ENCODE measurements around the gene ZFHX3.

The ZFHX3 gene

DNA sequence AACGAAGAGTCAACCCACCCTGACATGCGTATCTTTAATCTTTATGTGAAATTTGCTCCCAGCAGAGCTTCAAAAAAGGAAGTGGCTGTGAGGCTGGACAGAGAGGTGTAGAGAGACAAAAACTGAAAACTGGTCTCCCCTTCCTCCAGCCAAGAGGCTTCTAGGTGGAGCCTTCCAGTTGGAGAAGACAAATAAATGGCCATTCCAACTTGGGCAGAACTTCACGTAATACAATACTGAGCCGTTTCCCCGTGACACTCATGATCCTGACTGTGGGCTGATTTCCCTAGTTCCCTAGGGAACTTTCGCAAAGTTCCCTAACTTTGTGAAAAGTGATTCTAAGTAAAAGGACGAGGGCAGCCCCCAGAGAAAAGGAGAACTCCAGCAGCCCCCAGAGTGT lies 78.8 kb downstream of the ZFHX3 start:
- no peak for DNase-seq

DNA sequence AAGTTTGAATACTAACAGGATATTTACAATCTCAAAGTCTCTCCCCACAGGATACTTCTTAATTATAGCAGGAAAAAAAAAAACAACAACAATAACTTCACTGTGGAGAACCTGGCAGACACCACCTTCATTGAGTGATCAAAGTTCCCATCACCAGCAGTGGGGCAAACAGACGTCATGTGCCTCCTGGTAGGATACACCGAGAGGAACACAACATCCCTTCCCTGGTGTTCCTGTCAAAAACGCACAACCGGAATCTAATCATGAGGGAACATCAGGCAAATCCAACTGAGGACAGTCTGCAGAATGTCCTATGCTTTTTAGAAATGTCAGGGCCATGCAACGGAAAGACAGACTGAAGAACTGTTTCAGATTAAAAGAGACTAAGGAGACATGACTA lies 80.0 kb downstream of the ZFHX3 start:
- no peak for DNase-seq

DNA sequence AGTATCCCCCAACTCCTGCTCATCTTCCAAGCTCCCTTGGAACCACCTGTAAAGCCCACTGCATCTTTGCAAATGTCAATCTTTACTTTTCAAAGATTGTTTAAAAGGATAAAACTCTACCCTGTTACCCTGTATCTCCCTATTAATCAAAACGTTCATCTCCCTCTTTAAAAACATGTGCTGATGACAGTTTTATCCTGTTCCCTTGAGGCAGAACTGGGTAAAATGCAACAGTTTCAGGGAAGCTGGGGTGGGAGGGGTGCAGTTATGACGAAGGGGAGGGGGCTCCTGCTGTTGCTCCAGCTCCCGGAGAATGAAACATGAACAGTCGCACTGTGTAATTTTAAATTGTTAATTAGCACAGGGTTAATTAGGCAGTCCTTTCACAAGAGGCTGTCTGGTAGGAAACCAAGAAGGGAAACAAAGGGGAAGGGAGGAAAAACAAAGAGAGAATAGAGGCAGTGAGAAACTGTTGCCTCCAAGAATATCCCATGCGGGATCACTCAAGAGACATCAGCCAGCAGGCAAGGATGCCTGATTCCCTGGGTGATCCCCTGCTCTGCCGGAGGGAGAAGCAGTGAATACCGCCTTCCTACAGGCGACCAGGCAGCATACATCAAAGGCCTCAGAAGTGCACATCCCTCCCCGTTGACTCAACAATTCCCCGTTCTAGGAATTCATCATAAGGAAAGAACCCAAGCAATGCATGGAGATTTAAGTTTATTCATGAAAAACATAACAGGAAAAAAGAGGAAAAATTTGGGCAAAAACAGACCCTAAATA lies 84.2 kb downstream of the ZFHX3 start:
- no peak for DNase-seq

DNA sequence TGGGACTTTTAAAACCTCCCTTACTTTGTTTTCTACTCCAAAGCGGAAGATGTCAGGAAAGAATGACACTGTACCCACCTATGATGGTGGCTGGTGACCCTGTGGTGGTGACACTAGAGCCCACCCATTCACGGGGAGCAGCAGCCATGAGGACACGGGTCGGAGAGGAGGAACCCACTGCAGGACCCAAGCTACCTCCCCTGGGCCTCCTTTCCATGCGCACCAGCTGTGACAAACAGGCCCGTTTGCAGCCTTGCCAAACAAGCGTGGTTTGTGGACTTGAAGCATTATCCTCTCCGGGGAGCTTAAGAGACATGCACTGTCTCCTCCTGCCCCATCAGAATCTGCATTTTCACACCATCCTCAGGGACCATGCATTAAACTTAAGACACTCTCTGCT lies 85.6 kb downstream of the ZFHX3 start:
- no peak for DNase-seq

DNA sequence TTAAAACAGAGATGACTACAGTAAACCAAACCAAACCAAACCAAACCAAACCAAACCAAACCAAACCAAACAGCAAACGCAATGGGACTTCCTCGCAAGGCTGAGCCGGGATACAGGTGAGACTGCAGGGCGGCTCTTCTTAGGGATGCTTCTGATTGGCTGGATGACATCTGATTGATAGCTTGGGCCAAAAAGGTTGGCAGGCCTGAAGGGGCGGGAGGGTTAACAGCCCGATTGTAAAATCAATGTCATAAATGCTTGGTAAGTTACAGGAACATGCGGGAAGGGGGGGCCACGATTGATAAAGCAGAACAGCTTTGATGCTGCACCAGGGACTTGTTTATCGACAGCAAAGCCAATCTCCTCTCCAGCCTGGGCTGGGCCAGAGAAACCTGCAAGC lies 86.1 kb downstream of the ZFHX3 start:
- DNase-seq, result no peak

DNA sequence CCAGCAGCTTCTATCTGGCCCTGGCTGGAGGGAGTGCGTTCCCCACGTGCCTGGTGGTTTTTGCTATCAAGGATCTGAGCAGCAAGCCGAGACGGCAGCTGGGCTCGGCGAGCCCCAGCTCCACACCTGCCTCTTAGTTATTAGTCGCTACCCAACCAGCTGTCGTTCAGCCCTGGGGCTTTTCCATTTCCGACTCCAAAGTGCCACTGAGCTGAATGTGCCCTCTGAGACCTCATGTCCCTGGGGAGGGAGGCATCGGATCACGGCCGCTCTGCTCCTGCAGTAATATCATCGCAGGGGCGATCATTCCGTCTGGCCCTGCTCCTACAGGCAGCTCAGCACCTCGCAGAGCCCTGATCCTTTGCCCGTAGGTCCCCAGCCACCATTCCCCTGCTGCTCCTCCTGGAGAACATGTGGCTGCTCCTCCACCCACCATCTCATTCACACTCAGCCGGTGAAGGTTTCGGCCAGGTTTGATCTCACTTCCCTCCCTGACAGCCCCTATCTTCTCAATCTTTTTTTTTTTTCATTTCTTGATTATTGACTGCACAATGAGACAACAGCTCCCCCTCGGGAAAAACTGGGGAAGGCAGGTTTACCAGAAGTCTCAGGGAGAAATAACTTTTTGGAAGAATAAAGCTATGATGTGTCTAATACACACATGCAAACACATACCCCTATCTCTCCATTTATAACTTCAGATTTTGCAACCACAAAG lies 86.7 kb downstream of the ZFHX3 start:
- peak; percentile 89 for DNase-seq

DNA sequence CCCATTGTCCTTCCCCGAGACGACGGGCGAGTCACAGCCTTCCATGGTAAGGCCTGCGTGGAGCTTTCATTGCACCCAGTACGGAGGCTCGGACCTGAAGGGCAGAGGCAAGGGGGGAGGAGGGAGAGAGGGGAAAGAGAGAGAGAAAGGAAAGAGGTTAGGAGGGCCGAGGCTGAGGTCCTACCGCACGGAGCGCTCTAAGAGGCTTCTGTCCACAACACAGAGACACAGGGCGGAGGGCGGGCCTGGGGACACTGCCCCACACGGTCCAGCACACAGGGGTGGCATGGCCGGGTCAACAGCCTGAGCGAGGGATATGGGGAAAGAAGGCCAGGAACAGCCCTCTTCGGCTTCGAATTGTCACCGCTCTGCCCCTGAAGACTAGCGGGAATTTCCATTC lies 87.8 kb downstream of the ZFHX3 start:
- DNase-seq, result no peak

DNA sequence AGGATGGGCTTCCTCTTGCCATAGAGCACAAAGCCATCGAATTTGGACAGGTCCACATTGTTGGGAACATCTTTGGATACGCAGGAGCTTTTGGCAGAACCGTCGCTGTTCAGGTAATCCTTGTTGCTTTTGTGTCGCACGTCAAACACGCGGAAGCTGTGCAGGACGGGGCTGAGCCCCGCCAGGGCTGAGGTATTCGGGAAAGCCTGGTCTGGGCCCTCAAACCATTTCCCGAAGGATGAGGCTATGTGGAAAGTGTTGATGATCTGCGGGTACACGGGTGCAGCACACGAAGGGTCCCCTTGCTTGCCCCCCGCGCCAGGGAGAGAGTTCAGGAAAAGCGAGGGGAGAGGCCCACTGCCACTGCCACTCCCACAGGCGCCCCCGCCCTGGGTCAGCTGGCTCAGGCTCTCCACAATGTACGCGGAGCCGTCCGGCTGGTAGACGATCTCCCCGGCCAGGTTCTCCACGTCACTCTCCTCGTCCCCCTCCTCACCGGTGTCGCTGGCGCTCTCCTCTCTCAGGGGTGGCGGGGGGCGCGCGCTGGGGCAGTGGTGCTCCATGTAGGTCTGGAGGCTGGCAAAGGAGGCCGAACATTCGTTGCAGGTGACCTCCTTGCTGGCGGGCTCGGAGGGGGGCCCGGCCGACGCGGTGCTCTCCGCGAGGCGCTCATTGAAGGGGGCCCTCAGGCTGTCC lies 88.5 kb downstream of the ZFHX3 start:
- no peak for DNase-seq

DNA sequence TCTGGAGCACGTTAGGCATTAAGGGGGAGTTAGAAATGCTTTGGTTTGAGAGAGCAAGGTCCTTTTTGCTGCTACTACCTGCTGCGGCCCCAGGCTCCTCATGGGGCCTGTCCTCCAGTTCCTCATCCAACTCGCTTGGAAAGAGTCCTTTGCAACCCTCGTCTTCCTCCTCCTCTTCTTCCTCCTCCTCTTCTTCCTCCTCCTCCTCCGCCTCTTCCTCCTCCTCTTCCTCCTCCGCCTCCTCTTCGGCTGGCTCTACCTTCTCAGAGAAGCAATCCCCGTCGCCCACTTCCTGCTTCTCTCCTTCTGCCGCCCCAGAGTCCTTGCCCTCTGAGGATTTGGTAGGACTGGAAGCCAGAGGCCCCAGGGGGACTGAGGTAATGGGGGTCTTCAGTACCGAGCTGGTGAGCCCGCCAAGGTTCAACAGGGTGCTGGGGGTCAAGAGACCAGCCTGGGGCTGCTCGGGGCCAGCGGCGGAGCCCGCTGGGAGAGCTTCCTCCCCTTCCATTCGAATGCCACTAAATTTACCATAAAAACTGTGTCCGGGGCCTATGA lies 89.3 kb downstream of the ZFHX3 start:
- DNase-seq, result no peak

DNA sequence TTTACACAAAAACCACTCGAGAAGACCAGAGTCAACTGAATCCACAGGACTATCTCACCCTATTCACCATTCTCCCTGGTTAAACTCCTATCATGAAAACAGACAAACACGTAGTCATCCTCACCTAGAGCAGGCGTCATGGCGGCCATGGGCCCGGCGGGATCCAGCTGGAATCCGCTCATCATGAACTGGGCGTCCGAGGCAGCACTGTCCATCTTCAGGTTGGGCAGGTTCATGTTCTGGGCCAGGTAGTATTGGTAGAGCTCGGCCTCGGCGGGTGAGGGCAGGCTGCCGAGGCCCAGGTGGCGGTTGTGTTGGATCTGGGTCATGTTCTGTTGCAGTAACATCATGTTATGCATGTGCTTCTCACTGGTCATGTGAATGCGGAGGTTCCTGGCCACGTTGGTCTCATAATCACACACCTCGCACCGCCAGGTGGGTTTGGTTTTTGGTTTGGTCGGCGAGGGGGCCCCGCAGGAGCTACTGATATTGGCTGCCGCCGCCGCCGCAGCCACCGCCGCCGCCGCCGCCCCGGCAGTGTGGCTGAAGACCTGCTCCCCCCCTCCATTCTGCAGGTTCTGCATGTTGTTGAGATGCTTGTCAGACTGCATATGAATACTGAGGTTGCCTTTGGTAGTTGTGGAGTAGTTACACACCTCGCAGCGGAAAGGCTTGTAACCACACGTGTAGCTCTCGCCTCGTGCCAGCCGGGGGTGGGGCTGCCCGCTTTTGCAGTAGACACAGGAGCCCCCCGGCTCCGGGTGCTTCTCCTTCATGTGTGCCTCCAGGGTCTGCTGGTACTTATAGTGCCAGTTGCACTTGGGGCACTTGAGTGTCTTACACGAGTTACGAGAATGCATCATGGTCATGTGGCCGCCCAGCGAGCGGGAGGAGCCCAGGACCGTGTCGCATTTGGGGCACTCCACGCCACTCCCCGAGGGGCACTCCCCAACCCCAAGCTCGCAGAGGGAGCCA lies 90.3 kb downstream of the ZFHX3 start:
- DNase-seq, result no peak

DNA sequence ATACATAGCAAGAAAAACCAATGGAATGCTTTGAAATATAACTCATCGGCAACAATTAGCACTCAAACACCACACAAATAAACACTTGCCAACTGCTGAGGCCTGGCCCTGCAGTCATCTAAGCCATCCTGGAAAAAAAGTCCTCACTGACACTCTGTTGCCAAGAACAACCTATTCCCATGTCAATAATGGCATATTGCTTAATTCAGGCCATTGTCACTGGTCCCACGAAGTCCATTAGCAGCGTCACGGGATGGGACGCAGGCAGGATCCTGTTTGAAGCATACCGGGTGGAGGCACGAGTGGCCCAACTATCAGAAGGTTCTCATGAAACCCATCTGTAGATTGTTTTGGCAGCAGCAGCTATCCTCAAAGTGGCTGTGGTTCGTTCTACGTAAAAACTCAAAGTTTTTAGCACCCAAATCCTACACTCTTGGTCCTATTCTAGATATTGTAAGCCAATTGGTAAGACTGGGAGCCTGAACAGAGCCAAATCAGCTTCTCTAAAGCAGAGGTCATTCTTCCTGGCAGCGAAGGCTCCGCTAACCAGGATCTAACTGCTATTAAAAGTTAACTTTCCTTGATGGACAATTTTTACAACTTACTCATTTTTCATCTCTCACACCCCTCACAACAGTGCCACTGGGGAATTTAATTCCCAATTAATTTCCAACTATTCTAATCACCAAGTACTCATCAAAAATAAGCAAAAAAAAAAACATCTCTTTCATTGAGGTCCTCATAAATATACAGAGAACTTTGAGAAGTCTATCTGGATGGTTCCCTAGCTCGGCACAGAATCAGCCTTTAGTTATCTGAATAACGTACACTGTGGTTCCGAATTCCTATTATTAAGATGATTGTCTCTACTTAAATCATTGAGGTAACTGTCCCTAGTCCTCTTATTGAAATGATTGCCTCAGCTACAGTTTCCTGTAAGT lies 91.5 kb downstream of the ZFHX3 start:
- no peak for DNase-seq

DNA sequence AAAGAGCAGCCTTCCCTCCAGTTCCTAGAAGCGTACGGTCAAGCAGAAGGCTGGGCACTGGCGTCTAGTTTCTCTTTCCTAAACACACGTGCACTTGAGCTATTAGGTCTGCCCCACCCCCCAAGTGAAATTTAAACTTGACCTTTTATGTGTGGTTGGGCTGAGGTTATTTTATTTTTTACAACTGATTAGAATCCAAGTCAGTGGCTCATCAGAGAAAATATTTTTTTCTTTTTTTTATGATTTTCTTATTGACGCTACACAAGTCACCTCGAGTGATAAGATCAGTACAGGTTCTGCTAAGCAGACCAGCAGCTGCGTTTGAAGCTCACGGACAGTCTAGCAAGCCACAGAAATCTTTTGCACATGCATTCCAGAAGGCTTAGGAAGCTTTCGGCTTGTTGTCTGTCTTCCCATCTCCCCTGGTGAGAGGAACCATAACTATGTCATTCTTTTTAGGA lies 95.1 kb downstream of the ZFHX3 start:
- no peak for DNase-seq

DNA sequence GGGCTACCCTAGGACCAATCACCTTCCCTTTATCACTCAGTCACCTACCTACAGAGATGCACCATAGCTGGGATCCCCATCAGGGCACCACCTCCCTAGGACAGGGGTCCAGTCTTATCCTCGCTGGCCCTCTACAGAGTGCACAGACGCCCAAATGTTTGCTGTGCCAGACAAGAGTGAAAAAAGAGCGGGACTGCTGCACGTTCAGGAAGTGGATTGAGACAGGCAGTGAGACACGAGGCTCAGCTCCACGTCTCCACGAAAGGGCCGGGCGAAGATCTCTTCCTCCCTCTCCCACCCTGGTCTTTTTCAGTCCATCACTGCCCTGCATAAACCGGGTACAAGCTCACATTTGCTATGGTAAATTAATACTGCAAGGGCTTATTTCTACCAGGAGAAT lies 95.5 kb downstream of the ZFHX3 start:
- DNase-seq, result no peak

DNA sequence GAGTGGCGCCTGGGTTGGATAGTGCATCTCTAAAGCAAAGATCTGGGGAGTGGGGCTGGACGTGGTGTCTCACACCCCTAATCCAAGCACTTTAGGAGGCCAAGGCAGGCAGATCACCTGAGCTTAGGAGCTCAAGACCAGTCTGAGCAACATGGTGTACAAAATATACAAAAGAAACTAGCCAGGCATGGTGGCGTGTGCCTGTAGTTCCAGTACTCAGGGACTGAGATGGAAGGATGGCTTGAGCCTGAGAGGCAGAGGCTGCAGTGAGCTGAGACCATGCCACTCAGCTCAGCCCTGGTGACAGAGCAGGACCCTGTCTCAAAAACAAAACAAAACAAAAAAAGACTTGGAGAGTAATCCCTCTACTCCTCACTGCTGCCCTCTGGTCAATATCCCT lies 96.0 kb downstream of the ZFHX3 start:
- no peak for DNase-seq

DNA sequence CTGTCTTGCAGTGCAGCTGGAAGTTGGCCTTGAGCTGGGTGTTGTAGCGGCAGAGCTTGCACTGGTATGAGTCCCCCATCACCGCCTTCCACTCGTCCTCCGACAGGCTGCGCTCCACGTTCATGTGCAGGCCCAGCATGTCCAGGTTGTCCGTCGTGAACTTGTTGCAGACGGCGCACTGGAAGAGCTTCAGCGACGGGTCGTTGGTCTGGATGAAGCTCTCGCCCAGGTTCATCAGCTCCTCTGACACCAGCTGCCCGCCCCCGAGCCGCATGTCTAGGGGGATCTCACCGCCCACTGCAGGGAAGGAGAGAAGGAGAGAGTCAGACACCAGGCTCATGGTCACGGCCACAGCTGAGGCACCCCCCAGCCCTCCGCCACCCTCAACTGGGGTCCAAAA lies 97.3 kb downstream of the ZFHX3 start:
- no peak for DNase-seq

DNA sequence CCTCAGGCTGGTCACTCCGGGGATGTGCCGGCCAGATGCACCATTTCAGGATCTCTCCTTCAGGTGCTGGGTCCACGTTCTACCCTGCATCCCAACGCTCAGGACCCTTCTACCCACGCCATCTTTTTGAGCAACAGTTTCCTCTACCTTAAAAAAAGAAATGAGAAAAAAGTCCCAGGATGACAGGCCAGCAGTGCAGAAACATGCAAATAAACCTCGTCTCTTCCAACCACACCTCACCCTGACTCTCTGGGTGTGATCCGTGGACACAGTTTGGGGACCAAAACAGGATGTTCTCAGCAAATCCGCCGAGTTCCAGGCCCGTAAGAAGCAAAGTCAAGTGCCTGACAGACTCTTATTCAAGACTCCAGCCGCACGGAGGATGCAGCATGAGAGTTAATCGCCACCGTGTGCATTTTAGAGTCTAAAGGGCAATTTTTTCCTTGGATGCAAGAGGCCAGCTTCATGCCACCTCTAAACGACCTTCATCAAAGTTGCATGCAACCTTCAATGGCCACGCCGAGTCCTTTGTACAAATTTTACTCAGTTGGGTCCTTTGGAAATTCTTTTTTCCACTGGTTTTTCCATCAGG lies 99.6 kb downstream of the ZFHX3 start:
- DNase-seq, result no peak

DNA sequence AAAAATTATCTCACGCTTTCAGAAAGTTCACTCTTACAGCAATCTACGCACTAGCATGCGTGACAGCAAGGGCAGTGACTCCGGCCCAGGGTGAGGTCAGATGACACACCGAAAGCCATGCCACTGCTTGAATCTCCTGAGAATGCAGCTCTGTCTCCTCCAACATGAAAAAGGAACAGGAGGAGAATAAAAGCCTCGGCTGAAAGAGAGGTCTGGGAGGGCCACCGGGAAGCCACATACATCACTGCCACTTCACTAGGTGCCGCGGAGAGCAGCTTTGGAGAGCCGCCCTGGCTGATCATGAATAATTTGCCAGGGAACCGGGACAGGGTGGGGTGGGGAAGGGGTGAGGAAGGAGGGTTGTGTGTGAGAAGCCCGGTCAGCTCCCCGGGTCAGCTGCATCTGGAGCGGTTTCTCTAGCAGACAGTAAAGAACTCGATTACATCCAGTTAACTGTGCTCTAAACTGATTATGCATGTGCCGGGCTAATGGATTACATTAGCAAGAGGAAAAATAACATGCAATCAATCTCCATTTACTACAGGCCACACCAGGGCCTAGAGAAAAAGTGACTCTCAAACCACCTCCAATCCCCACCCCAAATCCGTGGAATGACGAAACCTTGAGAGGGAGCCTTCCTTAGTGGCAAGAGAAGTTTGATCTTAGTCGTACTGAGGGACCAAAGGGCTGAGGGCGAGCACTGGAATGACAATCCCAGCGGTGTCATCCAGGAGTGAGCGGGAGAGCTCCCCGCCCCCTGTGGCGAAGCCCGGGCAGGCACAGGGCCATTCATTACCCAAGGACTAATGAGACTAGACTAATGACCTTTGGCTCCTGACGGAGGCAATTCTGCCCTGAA lies 100.3 kb downstream of the ZFHX3 start:
- no peak for DNase-seq

DNA sequence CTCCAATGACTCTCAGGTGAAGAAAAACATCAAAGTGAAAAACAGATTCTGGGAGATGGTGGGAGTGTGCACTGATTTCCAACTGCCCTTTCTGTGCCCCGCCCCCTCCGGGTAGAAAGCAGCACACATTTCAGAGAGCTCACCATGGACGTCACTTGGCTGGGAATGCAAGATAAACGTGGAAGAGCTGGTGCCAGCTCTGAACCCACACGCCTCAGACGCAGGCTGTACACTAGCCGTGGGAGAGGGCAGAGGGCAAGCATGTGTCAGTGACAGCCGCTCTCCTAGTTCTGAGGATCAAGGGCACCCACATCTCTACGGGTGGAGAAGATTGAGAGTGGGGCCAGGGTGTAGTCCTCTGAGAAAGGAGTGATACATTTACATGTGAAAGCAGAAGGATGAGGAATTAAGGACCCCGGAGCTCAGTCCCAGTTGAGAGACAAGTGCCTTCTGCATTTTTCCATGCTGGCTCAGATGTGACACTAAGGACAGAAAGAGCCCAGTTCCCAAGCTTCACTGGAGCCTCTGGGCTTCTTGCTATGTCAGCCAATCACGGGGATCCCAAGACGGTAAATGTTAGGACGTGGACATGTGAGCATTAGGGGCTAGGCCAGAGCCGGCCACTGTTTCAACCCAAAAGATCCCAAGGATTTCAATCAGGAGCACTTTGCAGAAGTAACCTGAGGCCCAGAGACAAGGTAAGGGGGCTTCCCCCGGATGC lies 101.3 kb downstream of the ZFHX3 start:
- DNase-seq, result no peak

DNA sequence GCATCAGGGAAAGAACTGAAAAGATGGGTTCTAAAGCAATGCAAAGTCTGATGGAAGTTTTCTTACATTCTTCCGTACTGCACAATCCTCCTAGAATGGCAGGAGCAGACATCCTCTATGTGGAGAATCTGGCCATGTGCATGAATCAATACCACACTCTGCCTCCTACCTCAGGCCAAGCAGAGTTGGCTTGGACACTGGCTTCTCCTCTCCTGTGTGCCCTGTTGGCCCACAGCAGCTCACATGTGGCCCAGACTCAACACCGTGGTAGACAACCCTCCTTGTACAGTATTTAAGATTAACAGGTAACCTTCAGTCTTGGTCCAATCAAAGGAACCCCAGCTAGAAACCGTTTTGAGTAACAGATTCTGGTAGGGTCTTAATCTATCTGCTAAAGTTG lies 101.9 kb downstream of the ZFHX3 start:
- no peak for DNase-seq

All from SHP77 treated with DMSO at 0.1 percent for 48 hours (cell line).